K562 (cell line): ENCODE measurements around the gene ZNF300. TPM values are rescaled to one million over a fixed set of nuclear protein-coding genes. Genes with fewer than 3 reads are reported as not detected.
A peak's percentile ranks its signal among the peaks of the same experiment; 100 is the strongest.

ENCODE experiments used
- ATAC-seq: fragments of 200-7000 bp; cut with Tn5 transposase; 3 replicates; pipeline ENCODE4 v1.9.1; 2020; ENCODE audit warnings: moderate library complexity
- BruUV-seq: library from RNA; stranded (reverse); fragments of 400-500 nt; replicated peaks from 2 replicates; lab custom pipeline; 2021; lab: Mats Ljungman, UMichigan
- CTCF ChIA-PET: fragments of 300-600 bp; formaldehyde crosslinking; extraction: SDS; loops from one replicate; lab custom pipeline; 2021; ENCODE audit warnings: low intra/inter-chr PET ratio; lab: Yijun Ruan, JAX
- POLR2A ChIA-PET: fragments of 300-600, 350-650 bp; sonication (Branson Sonifier 250); formaldehyde crosslinking; extraction: SDS; loops from one replicate; lab custom pipeline; 2021; ENCODE audit warnings: antibody characterized with exemption, inconsistent platforms; lab: Yijun Ruan, JAX
- DNase-seq, 4 experiments: peaks; one replicate each; pipeline versions ENCODE4 v3.0.0 to v3.0.0-alpha.2; 2011 to 2018; ENCODE audit warnings: low spot score in 3 of 4, mixed read lengths in 3 of 4; ENCODE audit errors: extremely low read depth in 1 of 4
- FAIRE-seq: peaks from 2 replicates; lab custom pipeline; 2011; peaks lifted over from hg19 to GRCh38; lab: Jason Lieb, UNC
- H2AFZ ChIP-seq: 2 replicates; pipeline ENCODE4 v1.6.0; 2011; ENCODE audit warnings: low read depth, low read length, control low read depth, inconsistent platforms
- H3K27ac ChIP-seq: fragments of 200-600 bp; 3 replicates; pipeline ENCODE4 v1.8.0; 2011; ENCODE audit warnings: low read depth, mild to moderate bottlenecking, control low read depth, inconsistent platforms, low read length, moderate library complexity, mixed read lengths; ENCODE audit errors: extremely low read depth
- H3K27me3 ChIP-seq, 2 experiments: fragments of 300-600 bp in 1 of 2; 2 replicates in 1 of 2; 3 replicates in 1 of 2; pipeline versions ENCODE4 v1.6.0 to v1.8.0; 2011; ENCODE audit warnings: inconsistent platforms in 2 of 2, low read length in 2 of 2, mild to moderate bottlenecking in 1 of 2, mixed read lengths in 1 of 2, moderate library complexity in 1 of 2; ENCODE audit not compliant: control insufficient read depth in 2 of 2, insufficient read depth in 2 of 2
- H3K36me3 ChIP-seq: fragments of 300-600 bp; 3 replicates; pipeline ENCODE4 v1.8.0; 2011; ENCODE audit warnings: mild to moderate bottlenecking, low read length, inconsistent platforms; ENCODE audit not compliant: control insufficient read depth, insufficient read depth
- H3K4me1 ChIP-seq, 2 experiments: fragments of 200-600 bp in 1 of 2; replicated peaks in 1 of 2; 2 replicates in 1 of 2; 3 replicates in 1 of 2; pipeline versions ENCODE4 v1.5.1 to v1.8.0; 2011; ENCODE audit warnings: inconsistent platforms in 2 of 2, low read length in 2 of 2, mild to moderate bottlenecking in 1 of 2, mixed read lengths in 1 of 2, moderate library complexity in 1 of 2; ENCODE audit not compliant: control insufficient read depth in 2 of 2, insufficient read depth in 2 of 2
- H3K4me2 ChIP-seq: 2 replicates; pipeline ENCODE4 v1.6.1; 2011; ENCODE audit warnings: low read length, control low read depth, inconsistent platforms, mixed read lengths; ENCODE audit not compliant: insufficient read depth
- H3K4me3 ChIP-seq: fragments of 200-600 bp; sonication (generic), shearing (Covaris generic); 2 replicates; pipeline ENCODE4 v1.5.1; 2016; ENCODE audit warnings: control low read depth, inconsistent platforms
- H3K79me2 ChIP-seq: fragments of 200-600 bp; 3 replicates; pipeline ENCODE4 v1.8.0; 2011; ENCODE audit warnings: low read length, inconsistent platforms; ENCODE audit not compliant: control insufficient read depth, insufficient read depth
- H3K9ac ChIP-seq, 2 experiments: 2 replicates each; pipeline versions ENCODE4 v1.6.0 to v1.6.1; 2011; ENCODE audit warnings: low read depth in 2 of 2, low read length in 2 of 2, control low read depth in 1 of 2, inconsistent platforms in 1 of 2, mild to moderate bottlenecking in 1 of 2, mixed read lengths in 1 of 2; ENCODE audit not compliant: insufficient read depth in 1 of 2
- H3K9me1 ChIP-seq: one replicate; pipeline ENCODE4 v1.6.0; 2011; ENCODE audit warnings: inconsistent platforms, mild to moderate bottlenecking, low read length, moderate library complexity; ENCODE audit not compliant: control insufficient read depth, insufficient read depth
- H3K9me3 ChIP-seq: replicated peaks from 2 replicates; pipeline ENCODE4 v1.5.1; 2011; ENCODE audit warnings: low read depth, low read length, inconsistent platforms; ENCODE audit not compliant: control insufficient read depth, insufficient read depth
- H4K20me1 ChIP-seq: replicated peaks from 2 replicates; pipeline ENCODE4 v1.6.1; 2011; ENCODE audit warnings: low read length, inconsistent platforms, mixed read lengths; ENCODE audit not compliant: control insufficient read depth, insufficient read depth
- CBX3 ChIP-seq, 2 experiments: IDR thresholded peaks; 1 replicate in 1 of 2; 2 replicates in 1 of 2; pipeline ENCODE4 v1.6.1; 2012; ENCODE audit warnings: inconsistent platforms in 2 of 2, low read length in 2 of 2, borderline replicate concordance in 1 of 2, control low read depth in 1 of 2
- CGGBP1 ChIP-seq: fragments of 250-450 bp; sonication (Bioruptor Pico); IDR thresholded peaks from 2 replicates; pipeline ENCODE4 v1.9.0; 2021; ENCODE audit warnings: mild to moderate bottlenecking
- DACH1 ChIP-seq: fragments of 450-650 bp; IDR thresholded peaks from 2 replicates; pipeline ENCODE4 v1.6.1; 2018; ENCODE audit not compliant: partially characterized antibody
- DMBX1 ChIP-seq: fragments of 250-450 bp; sonication (Bioruptor Pico); IDR thresholded peaks from 2 replicates; pipeline ENCODE4 v1.8.0; 2022; ENCODE audit warnings: inconsistent platforms, mild to moderate bottlenecking, moderate library complexity, borderline replicate concordance
- FUS ChIP-seq: fragments of 200-400 bp; formaldehyde crosslinking; optimal IDR thresholded peaks from 2 replicates; pipeline ENCODE3; 2017; ENCODE audit warnings: low read depth, low read length
- LARP7 ChIP-seq: fragments of 450-650 bp; IDR thresholded peaks from 2 replicates; pipeline ENCODE4 v1.6.1; 2016
- NFIX ChIP-seq: fragments of 250-450 bp; sonication (Bioruptor Pico); IDR thresholded peaks from 2 replicates; pipeline ENCODE4 v1.4.0; 2020; ENCODE audit warnings: low read depth, mild to moderate bottlenecking, moderate library complexity
- RFX1 ChIP-seq: fragments of 450-650 bp; IDR thresholded peaks from 2 replicates; pipeline ENCODE4 v1.6.1; 2016; ENCODE audit warnings: mild to moderate bottlenecking, moderate library complexity
- TARDBP ChIP-seq: fragments of 450-650 bp; IDR thresholded peaks from 2 replicates; pipeline ENCODE4 v1.6.1; 2016
- TRIM28 ChIP-seq: fragments of 450-650 bp; IDR thresholded peaks from 2 replicates; pipeline ENCODE4 v1.6.1; 2017
- USF1 ChIP-seq: sonication (generic); formaldehyde crosslinking; IDR thresholded peaks from 2 replicates; pipeline ENCODE4 v1.9.0; 2022; ENCODE audit warnings: mild to moderate bottlenecking, missing genetic modification reagents
- ZC3H8 ChIP-seq: fragments of 450-650 bp; IDR thresholded peaks from 2 replicates; pipeline ENCODE4 v1.6.1; 2017
- ZNF583 ChIP-seq: fragments of 250-450 bp; sonication (Bioruptor Pico); IDR thresholded peaks from 2 replicates; pipeline ENCODE4 v1.4.0; 2020
- WGBS: fragments of 100-300 bp; shearing (Covaris generic); methylation state at CpG from one replicate; pipeline ENCODE4 v1.1.6; 2016; ENCODE audit warnings: low coverage, mixed read lengths; ENCODE audit not compliant: insufficient coverage; ENCODE audit errors: missing lambda C conversion rate; 5-methylcytosine and 5-hydroxymethylcytosine counted together
- in situ Hi-C: fragments of 300-500 bp; cut with MboI; formaldehyde crosslinking; loops from 4 replicates; pipeline ENCODE4 v1.15.0; 2018; ENCODE audit warnings: inconsistent platforms, mixed read lengths
- intact Hi-C: fragments of 100-400 bp; cut with micrococcal nuclease; formaldehyde crosslinking; loops from 2 replicates; pipeline ENCODE4 v1.14.2; 2022
- polyA plus RNA-seq, 8 experiments: library from polyadenylated mRNA; depleted of rRNA in 4 of 8; stranded (reverse) in 5 of 8; unstranded in 3 of 8; fragments of >200 nt; fragmentation: Nextera tagmentation in 2 of 8; fragmentation: Illumina TruSeq in 1 of 8; extraction: Ambion mirVana in 2 of 8; extraction: Trizol in 1 of 8; gene quantifications; 2 replicates each; pipeline versions ENCODE4 v1.2.1 to v1.2.3, GENCODE V29; 2011 to 2014; ENCODE audit warnings: inconsistent platforms in 1 of 8, missing spikeins in 1 of 8
- total RNA-seq, 7 experiments: library from RNA; depleted of rRNA in 6 of 7; stranded (reverse); fragments of >200 nt in 6 of 7; fragmentation: Illumina TruSeq in 2 of 7; extraction: Trizol in 2 of 7; gene quantifications; 2 replicates each; pipeline versions ENCODE4 v1.2.1 to v1.2.3, GENCODE V29; 2011 to 2021; ENCODE audit warnings: low replicate concordance in 1 of 7

ZNF300 gene
- total and polyA plus RNA-seq, 9 of the 15 experiments (the other 6 are each of a cell fraction or from before 2014, with no cell fraction given): 4.4 to 13.2 (median 11.1) TPM

- Histone ChIP-seq H3K4me1 (no peaks in the 10 kb centered on the region), H3K9me3 (peaks cover 4% of the 10 kb centered on the region; the same call in 1 of the 2 replicates), H4K20me1 (no peaks in the 10 kb centered on the region), H3K27me3 (no peaks in the 10 kb centered on the region), H3K4me3 (no peak overlapping the region), H3K9me1 (no peaks in the 10 kb centered on the region), H3K36me3 (no peaks in the 10 kb centered on the region), H3K79me2 (no peaks in the 10 kb centered on the region), H2AFZ (no peak overlapping the region), H3K4me2 (no peak overlapping the region), H3K9ac (no peak overlapping the region), H3K27ac (no peak overlapping the region)
- in situ Hi-C loops: no loop called here
- 3% methylated on average over 2 of the region's 2 CpGs for WGBS
- DNase-seq: no peak
- ChIA-PET POLR2A (interaction anchor here (0.6 kb wide), 1 partner anchor 8 kb away, joined by 3 read pairs; no protein-coding TSS in a partner anchor), CTCF (no interaction called here)
- no TSS peak for BruUV-seq
- no peak for FAIRE-seq
- TF ChIP-seq FUS (no peak), RFX1 (peak; percentile 42)
- intact Hi-C loops: loop anchor here (10.0 kb wide), 1 partner anchor 814 kb away; no protein-coding TSS in a partner anchor
- ATAC-seq: no peak
These were observed 13.8 kb upstream of the ZNF300 start for GRCh38 chr5:150918613-150919012.

- CTCF ChIA-PET: no interaction called here
- no peaks in the 10 kb centered on the region for H3K9me1 ChIP-seq
- H3K4me3 ChIP-seq: no peak overlapping the region
- TF ChIP-seq LARP7 (no peak), DACH1 (no peak), TARDBP (no peak), CGGBP1 (CRISPR knock-in tag) (no peak), USF1 (CRISPR knock-in tag) (no peak), ZC3H8 (no peak), DMBX1 (CRISPR knock-in tag) (no peak), CBX3 (IDR thresholded peaks at IDR 0.05; ENCODE audit: borderline replicate concordance in 1 of 2, low read length in 2 of 2) (peak in 1 of 2 experiments; percentile 65; a peak in 1 of 3 replicates), ZNF583 (CRISPR knock-in tag) (peak; percentile 92; the same call in 1 of the 2 replicates), NFIX (CRISPR knock-in tag) (no peak), TRIM28 (peak; percentile 69; the same call in 1 of the 2 replicates)
- H4K20me1 ChIP-seq: no peaks in the 10 kb centered on the region
- in situ Hi-C loops: no loop called here
- DNase-seq (no peak), ATAC-seq (no peak), FAIRE-seq (no peak)
- no TSS peak for BruUV-seq
- no peaks in the 10 kb centered on the region for H3K79me2 ChIP-seq
- H3K9me3 ChIP-seq: peaks cover 6% of the 10 kb centered on the region; the same call in 1 of the 2 replicates
- intact Hi-C loops: loop anchor here (10.0 kb wide), 1 partner anchor 808 kb away; no protein-coding TSS in a partner anchor
- H2AFZ ChIP-seq: no peak overlapping the region
- no peaks in the 10 kb centered on the region for H3K4me1 ChIP-seq
- H3K4me2 ChIP-seq: no peak overlapping the region
- POLR2A ChIA-PET: interaction anchor here (0.8 kb wide), 1 partner anchor 196 kb away, joined by 3 read pairs; no protein-coding TSS in a partner anchor
- 0% methylated on average over 2 of the region's 2 CpGs for WGBS
- no peak overlapping the region for H3K27ac ChIP-seq
- no peaks in the 10 kb centered on the region for H3K36me3 ChIP-seq
- no peak overlapping the region for H3K9ac ChIP-seq
- no peaks in the 10 kb centered on the region for H3K27me3 ChIP-seq
These were observed 7.6 kb upstream of the ZNF300 start for GRCh38 chr5:150912312-150912814.
